Measurements from ENCODE around the gene DMPK. TPM values are rescaled to one million over a fixed set of nuclear protein-coding genes. Genes with fewer than 3 reads are reported as not detected.

DMPK gene
- total RNA-seq, 1 donor from 2014 or later: 441 TPM

DNA sequence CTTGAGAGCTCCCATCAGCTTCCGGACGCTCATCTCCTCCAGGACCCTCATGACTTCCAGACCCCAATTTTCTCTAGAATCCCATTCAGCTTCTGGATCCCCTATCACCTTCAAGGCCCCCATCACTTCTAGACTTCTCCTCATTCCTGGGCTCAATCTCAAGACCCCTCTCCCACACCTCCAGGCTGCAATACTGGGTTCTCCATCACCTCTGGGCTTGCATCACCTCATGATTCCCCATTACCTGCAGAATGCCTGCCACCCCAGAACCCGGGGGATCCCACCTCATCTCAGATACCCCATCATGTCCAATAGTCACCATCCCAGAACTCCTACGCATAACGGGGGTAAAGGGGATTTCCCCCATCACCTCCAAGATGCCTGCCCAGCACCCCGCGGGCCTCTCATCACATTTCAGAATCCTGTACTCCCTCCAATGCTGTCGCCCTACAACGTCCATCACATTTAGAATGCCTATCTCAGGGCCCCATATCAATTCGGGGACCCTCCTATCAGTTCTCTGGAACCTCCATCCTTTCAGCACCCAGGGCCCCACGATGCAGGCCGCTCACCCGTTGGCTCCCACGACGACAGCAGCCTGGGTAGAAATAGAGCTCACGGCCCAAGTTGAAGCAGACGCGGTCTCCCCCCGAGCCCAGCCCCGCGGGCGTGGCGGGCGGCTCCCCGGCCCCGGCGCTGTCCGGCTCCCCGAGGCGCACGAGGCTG, 9.6 kb upstream of the DMPK start:
- DNase-seq (ENCODE audit: low spot score): no peak
- intact Hi-C loops (cut with DNase I): no loop called here

DNA sequence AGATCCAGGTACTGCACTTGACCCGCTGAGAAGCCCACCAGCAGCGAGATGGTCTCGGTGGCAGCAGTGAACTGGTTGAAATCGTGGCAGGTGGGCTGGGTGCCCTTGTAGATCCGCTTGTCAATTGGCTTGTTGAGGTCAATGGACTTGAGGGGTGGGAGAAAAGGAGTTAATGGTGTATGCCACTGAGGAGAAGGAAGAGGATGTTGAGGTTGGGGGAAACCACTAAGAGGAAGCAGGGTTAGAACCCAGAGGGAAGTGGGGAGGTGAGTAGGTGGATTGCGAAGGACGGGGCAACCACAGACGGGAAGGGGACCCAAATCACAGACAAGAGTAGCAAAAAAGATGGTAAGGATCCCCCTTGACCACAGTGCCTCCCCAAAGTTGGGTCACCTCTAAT, 8.7 kb upstream of the DMPK start:
- DNase-seq (ENCODE audit: low spot score): no peak
- intact Hi-C loops (cut with DNase I): no loop called here

DNA sequence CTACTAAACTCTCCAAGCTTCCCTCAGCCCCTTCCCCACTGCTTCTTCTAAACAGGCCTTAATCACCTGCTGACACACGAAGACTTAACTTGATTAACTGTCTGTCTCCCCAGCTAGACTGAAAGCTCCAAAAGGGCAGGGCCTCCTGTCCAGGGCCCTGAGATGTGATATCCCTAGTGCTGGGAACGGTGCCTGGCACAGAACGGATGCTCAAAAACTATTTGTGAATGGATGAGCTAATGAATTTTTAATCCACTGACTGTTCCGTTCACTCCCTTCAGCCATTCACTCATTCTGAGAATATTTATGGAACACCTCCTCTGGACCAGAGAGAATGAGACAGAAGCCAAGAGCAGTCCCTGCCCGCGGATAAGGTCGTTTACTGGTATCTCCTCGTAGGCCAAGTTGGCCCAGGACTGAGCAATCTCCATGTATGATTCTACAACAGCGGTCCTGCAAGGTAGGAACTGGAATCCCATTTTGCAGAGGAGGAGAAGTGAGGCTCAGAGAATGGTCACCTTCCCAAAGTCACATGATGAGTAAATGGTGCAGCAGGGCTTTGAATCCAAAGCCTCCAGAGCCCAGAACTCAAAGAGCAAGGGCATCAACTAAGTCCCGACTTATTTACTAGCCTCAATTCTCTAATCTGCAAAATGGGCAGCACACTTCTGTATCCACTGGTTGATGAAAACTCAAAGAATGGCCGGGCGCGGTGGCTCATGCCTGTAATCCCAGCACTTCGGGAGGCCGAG, 6.9 kb upstream of the DMPK start:
- intact Hi-C loops (cut with DNase I): no loop called here
- DNase-seq (ENCODE audit: low spot score): no peak

DNA sequence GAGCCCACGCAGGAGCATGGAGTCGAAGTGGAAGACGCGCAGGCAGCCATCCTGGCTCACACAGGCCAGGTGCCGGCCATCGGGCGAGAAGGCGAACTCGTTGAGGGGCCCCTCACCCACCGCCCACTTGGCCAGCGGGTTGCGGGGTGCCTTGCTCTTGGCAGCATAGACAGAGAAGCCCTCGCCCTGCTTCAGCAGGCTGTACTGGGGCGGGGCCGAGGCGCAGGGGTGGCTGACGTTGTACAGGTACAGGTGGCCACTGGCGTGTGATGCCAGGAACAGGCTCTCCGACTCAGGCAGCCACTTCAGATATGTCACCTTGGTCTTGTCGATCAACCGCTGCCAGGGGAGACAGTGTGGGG, 4.2 kb upstream of the DMPK start:
- intact Hi-C loops (cut with DNase I): no loop called here

DNA sequence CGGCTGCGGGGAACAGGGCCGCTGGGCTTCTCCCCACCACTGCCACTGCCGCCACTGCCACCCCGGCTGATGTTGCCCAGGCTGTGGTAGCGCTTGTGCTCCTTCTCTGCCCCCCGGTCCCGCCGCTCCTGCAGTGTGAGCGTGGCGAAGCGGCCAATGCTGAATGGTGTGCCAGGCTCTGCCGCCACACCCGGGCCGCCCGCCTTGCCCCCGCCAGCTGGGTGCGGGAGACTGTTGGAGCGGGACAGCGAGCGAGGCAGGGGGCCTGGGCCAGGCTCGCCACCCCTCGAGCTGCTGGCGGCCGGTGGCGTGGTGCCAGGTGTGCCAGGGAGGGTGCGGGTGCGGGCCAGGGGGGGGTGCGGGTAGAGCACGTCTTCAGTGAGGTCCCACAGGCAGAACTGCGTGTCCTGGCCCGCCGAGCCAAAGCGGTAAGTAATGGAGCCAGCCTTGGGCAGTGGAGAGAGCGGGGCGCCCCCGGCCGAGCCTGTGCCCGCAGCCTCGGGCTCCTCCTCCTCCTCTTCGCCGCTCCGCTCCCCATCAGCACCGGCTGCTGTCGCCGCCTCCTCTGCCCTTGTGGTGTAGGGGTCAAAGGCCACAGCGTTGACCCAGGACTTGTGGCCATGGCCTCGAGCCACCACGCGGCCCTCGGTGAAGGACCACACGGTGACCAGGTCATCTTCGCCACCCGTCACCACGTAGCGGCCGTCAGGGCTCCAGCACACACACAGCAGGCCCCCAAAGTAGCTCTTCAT, 3.7 kb upstream of the DMPK start:
- intact Hi-C loops (cut with DNase I): no loop called here
- no peak for DNase-seq (ENCODE audit: low spot score)

More for the DNA sequence above, 4.2 kb upstream of the DMPK start:
- no peak for DNase-seq (ENCODE audit: low spot score)

DNA sequence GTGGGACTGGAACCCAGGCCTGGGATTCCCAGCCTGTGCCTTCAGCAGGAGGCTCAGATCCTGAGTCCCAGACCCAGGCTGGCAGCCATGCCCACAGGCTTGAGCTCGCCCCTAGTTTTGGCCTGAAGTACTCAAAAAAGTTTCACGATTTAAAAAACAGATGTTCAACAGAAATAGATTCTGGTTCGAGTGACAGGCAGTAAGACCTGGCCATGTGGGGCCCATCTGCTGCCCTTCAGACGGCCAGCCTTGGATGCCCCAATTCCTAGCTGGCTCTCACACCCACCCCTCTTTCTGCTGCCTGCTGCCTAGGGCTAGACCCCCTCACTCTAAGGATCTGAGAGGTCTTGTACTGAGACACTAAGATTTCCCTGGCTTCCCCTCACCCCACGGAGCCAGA, 2.8 kb upstream of the DMPK start:
- DNase-seq (ENCODE audit: low spot score): no peak
- intact Hi-C loops (cut with DNase I): no loop called here

DNA sequence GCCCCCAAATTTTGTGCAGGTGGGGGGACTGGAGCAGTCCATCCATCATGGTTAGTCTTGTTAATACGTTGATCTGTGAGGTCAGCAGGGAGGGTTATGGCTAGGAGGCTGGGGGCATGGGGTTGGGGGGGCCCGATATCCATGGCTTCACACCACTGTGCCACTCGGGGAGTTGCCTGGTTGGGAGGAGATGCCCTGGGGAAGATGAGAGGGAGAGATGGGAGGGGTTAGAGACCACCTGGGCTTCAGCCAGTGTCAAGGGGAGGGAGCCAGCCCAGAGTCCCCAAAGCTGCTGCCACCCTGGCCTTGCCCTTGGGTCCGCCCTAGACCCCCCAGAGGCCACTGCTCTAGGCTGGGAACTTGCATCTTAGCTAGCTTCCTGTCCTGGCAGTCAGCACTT, 1.8 kb upstream of the DMPK start:
- DNase-seq (ENCODE audit: low spot score): no peak
- intact Hi-C loops (cut with DNase I): no loop called here

DNA sequence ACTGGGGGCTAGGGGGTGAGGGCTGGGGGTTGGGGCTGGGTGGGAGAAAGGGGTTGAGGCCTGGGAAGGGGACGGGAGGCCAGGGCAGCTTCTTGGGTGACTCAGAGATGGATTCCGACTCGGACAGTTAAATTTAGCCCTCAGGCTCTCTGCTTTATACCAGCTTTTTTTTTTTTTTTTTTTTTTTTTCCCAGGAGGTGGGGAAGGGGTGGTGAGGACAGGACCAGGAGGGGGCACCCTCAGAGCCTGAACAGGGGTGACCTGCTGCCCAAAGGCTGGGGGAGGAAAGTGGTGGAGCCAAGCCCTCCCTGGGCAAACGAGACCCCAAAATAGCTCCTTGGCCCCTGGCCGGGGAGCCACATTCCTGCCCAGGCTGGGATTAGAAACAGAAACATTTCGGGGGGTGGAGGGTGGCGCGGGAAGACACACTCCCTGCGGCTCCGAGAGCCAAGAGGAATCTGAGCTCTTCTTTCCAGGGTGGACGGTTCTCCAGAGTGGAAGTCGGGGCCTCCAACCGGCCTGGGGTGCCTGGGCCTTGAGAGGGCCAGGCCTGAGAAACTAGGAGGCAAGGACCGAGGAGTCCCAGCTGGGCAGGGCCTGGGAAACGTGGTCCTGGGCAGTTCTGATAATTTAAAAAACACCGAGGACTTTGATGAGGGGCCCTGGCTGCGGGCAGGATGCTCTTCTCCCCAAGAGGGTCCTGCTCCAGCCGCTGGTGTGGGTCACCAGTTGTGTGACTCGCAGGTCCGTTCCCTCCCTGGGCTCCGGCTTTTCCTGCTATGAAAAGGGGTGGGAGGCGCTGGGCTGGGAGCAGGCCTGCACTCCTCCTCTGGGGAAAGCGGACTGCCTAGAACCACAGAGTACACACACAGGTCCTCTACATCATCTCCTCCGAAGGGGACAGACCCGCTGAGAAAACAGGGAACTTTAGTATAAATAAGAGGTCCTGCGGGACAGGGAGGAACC, 813 bp upstream of the DMPK start:
- peak; percentile 91 for DNase-seq (ENCODE audit: low spot score)
- intact Hi-C loops (cut with DNase I): loop anchor here (2.0 kb wide), 1 partner anchor 14 kb away; the partner anchor contains the start of gene SIX5

DNA sequence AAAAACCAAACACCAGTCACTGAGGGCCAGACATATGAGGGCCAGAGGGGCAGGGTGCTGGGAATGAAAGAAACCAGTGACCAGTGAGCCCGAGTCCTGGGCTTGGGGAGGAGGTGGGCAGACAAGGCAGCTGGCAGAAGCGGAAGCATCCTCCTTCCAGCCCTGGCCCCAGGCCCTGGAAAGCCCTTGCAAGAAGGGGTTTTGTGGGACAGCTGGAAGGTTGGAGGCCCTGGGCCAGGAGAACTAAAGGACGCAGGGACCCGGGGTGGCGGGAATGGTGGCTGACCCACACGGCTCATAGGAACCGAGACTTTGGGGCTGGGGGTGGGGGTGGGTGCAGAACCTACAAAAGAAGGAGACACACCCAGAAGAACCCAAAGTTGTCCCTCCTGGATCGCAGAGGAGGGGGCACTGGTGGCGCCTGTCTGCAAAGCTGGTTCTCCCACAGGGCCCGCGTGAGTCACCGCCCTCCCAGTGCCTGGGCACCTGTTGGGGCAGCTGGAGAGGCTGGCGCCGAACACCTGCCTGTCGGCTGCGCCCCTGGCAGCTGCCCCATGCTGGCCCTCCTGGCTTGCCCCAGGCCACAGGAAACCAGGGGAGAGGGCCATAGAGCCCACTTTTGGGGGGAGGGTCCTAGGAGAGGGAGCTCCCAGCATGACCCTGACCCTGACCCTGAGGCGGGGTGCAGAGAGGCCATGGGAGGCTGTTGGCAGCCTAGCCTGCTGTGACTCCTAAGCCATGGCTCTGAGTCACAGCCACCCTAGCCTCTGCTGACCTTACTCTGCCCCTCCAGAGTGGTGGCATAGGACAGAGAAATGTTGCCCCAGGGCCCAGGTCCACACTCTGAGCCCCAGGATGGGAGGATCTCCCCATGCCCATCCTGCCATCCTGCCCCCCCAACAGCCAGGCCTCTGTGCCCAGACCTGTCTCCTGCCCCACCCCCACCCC, 802 bp downstream of the DMPK start:
- intact Hi-C loops (cut with DNase I): loop anchor here (2.0 kb wide), 1 partner anchor 13 kb away; the partner anchor contains the start of gene SIX5

DNA sequence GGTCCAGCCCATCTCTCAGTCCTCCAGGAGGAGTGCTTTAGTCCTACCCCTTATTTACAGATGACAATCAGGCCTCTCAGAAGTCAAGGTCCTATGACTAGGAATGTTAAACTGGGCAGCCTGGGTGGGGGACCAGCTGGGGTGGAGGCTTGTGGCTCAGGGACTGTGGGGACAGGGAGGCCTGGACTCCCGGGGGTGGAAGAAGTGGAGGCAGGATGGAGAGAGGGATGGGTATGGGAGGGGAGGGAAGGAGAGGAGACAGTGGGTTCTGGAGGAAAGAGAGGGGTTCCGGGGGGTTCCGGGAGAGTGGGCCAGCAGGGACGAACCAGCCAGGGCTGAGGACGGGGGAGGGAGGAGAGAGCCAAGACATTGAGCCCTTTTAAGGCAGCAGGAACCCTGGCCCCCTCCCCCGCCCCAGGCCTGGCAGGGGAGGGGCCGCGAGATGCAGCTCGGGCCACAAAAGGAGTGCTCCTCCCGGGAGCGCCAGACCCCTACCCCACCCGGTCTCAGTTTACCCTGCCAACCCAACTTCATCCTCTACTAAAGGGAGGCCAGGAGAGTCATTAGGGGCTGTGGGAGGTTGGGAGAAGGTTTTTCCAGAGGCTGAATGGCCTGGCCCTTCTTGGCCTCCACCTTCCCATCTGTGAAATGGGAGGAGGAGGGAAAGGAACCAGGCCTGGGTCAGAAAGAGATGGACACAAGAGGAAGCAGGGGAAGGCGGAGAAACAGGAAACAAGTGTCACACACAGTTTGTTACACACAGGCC, 1.7 kb downstream of the DMPK start:
- intact Hi-C loops (cut with DNase I): no loop called here
- peak; percentile 73 for DNase-seq (ENCODE audit: low spot score)

More for the DNA sequence above, 802 bp downstream of the DMPK start:
- DNase-seq (ENCODE audit: low spot score): no peak

DNA sequence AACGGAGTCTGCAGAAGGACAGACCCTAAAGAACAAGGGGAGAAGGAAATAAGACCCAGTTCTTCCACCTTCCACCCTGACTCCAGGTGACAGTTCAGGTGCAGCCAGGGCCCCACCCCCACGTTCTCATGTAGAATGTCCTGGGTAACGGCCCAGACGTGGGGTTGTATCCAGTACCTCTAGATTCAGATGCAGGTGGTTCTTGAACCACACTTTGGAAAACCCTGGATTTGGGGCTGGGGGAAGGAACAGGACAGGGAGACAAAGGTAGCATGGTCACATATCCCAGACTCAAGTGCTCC, 2.2 kb downstream of the DMPK start:
- intact Hi-C loops (cut with DNase I): no loop called here
- peak; percentile 46 for DNase-seq (ENCODE audit: low spot score)

DNA sequence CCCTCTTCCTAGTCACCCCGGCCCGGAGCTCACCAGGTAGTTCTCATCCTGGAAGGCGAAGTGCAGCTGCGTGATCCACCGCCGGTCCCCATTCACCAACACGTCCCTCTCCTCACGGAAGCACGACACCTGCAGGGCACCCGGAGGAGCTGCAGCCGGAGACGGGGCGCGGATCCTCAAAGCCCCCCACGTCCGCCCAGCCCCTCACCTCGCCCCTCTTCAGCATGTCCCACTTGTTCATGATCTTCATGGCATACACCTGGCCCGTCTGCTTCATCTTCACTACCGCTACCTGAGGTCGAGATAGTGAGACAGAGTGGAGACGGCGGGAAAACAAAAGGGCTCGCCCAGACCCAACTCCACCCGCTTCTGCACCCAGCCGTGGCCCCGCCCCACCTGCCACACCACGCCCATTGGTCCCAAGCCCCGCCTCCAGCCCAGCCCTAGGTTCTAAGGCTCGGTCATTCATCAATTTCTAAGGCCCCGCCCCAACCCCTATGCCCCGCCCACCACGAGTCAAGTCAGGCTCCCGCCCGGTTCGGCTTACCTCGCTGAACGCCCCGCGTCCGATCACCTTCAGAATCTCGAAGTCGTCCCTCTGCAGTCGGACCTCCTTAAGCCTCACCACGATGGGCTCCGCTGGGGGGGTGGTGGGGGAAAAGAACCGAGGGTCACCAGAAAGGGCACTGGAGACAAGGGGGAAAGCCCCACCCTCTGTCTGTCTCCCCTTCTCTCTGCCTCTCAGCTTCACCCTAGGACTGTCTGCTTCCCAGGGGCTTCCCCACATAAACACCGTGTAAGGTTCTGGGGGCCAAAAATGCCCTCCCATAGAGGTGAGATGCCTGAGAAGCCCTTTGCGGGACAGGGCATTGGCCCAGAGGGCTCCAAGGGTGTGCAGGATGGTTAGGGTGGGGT, 2.8 kb downstream of the DMPK start:
- DNase-seq (ENCODE audit: low spot score): peak; percentile 87
- intact Hi-C loops (cut with DNase I): no loop called here

DNA sequence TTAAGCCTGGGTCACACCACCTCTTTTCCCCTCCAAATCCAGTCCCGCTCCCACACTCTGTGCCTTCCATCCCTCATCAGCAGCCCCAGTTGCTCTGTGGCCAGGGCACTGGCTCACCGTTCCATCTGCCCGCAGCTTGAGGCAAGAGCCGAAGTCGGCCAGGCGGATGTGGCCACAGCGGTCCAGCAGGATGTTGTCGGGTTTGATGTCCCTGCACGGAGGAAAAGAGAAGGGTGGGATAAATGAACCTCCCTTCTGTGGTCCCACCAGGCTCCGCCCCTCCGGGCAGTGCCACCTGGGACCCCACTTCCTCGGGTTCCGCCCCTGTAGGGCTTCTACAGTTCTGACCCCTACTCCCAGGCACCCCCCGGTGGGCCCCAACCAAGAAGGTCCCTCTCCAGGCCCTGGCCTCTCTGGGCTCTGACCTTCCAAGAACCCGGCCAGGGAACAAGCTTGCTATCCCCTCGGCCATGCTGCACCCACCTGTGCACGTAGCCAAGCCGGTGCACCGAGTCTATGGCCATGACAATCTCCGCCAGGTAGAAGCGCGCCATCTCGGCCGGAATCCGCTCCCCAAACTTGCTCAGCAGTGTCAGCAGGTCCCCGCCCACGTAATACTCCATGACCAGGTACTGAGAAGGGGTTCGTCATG, 4.2 kb downstream of the DMPK start:
- peak; percentile 61 for DNase-seq (ENCODE audit: low spot score)
- intact Hi-C loops (cut with DNase I): no loop called here

DNA sequence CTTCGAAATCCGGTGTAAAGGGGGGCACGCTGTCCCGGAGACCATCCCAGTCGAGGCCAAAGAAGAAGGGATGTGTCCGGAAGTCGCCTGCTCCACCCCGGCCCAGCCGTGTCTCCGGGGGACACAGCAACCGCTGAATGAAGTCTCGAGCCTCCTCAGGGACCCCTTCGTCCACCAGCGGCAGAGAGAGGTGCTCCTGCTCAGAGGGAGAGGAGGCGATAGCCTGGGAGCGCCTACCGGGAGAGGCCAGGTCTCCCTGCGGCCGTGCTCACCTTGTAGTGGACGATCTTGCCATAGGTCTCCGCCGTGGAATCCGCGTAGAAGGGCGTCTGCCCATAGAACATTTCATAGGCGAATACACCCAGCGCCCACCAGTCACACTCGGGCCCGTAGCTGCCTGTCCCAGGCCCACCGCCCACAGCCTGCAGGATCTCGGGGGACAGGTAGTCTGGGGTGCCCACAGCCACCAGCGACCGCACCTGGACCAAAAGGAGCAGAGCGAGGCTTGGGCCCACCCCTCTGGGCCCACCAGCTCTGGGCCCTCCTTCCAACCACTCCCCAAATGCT, 4.8 kb downstream of the DMPK start:
- peak; percentile 67 for DNase-seq (ENCODE audit: low spot score)
- intact Hi-C loops (cut with DNase I): no loop called here

DNA sequence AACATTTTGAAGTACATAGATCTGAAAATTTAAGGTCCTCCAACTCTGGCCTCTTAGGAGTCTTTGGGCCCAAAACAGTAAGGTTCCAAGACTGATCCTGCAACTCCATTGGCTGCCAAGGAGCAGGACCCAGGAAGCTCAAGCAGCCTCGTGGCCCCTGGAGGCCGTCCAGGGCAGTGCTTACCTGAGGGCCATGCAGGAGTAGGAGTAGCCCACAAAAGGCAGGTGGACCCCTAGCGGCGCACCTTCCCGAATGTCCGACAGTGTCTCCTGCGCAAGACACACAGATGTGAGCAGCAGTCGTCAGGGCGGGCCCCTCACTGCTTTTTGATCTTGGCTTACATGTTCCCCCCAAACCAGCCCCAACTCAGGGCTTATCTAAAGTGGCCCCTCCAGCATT, 7.5 kb downstream of the DMPK start:
- no peak for DNase-seq (ENCODE audit: low spot score)
- intact Hi-C loops (cut with DNase I): no loop called here

DNA sequence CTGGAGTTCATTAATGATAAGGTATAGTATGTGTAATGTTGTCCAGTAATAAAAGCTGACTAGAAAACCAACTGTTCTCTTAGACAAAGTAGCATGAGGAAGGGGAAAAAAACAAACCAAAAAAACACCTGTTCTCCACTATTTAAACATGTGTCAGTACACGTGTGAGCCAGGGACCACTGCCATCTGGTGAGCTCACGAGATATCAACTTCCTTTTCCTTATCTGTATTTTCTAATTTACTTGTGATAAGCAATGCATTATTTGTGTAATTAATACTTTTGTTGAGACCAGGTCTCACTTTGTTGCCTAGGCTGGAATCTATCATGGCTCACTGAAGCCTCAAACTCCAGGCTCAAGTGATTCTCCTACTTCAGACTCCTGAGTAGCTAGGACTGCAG, 8.9 kb downstream of the DMPK start:
- no peak for DNase-seq (ENCODE audit: low spot score)
- intact Hi-C loops (cut with DNase I): no loop called here
